ENCODE results near the gene WDR89. TPM values are rescaled to one million over a fixed set of nuclear protein-coding genes. Genes with fewer than 3 reads are reported as not detected.

WDR89 gene
- total and polyA plus RNA-seq, 12 donors: 3.6 to 6.9 (median 6.1) TPM

DNA sequence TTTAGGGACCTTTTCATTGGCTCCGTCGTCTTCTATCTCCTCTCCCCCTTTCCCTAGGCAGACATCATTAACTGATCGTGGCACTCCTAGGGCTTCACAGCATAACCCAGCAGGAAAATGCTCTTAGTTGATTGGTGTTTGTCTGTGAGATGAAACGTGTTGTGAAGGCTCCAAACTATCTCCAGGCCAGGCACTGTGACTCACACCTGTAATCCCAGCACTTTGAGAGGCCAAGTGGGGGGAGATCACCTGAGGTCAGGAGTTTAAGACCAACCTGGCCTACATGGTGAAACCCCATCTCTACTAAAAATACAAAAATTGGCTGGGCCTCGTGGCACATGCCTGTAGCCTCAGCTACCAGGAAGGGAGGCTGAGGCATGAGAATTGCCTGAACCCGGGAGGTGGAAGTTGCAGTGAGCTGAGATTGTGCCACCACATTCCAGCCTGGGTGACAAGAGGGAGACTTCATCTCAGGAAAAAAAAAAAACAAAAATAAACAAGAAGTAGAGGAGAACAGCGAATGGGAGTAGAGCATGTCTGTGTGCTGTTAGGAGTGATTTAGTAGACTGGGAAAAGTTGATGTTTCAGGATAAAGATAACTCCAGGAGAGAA, 32.3 kb upstream of the WDR89 start:
- ATAC-seq (no peak), DNase-seq (no peak)
- no peak overlapping the region for H3K27ac ChIP-seq
- peaks cover 0 to 28% (median 0%) of the 10 kb centered on the region in 9 donors for H3K36me3 ChIP-seq
- intact Hi-C loops (cut with DNase I): no loop called here
- H3K4me1 ChIP-seq: no peaks in the 10 kb centered on the region
- no peaks in the 10 kb centered on the region for H3K27me3 ChIP-seq
- no peak overlapping the region for H3K4me3 ChIP-seq
- no peaks in the 10 kb centered on the region for H3K9me3 ChIP-seq
- TF ChIP-seq, protein P1, sequence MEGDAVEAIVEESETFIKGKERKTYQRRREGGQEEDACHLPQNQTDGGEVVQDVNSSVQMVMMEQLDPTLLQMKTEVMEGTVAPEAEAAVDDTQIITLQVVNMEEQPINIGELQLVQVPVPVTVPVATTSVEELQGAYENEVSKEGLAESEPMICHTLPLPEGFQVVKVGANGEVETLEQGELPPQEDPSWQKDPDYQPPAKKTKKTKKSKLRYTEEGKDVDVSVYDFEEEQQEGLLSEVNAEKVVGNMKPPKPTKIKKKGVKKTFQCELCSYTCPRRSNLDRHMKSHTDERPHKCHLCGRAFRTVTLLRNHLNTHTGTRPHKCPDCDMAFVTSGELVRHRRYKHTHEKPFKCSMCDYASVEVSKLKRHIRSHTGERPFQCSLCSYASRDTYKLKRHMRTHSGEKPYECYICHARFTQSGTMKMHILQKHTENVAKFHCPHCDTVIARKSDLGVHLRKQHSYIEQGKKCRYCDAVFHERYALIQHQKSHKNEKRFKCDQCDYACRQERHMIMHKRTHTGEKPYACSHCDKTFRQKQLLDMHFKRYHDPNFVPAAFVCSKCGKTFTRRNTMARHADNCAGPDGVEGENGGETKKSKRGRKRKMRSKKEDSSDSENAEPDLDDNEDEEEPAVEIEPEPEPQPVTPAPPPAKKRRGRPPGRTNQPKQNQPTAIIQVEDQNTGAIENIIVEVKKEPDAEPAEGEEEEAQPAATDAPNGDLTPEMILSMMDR (IDR thresholded peaks at IDR 0.05): no peak
- WGBS, 2 donors: 79 to 83% methylated on average over 7 of the region's 7 CpGs

DNA sequence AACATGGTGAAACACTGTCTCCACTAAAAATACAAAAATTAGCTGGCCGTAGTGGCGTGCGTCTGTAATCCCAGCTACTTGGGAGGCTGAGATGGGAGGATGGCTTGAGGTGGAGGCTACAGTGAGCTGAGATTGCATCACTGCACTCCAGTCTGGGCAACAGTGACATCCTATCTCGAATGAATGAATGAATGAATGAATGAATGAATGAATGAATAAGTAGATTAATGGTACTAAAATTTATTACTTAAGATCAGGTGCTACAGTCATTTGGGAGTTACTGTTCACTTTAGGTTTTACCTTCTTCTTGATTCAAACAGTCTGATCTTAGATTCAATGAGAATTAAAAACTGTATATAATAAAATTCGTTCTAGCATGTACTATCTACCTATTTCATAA, 31.6 kb upstream of the WDR89 start:
- no peaks in the 10 kb centered on the region for H3K4me1 ChIP-seq
- peaks cover 0 to 24% (median 0%) of the 10 kb centered on the region in 9 donors for H3K36me3 ChIP-seq
- TF ChIP-seq, protein P1 (IDR thresholded peaks at IDR 0.05): no peak
- no peak for DNase-seq
- no peaks in the 10 kb centered on the region for H3K27me3 ChIP-seq
- no peak overlapping the region for H3K27ac ChIP-seq
- no peak for ATAC-seq
- intact Hi-C loops (cut with DNase I): no loop called here
- H3K9me3 ChIP-seq: no peaks in the 10 kb centered on the region
- H3K4me3 ChIP-seq: no peak overlapping the region
- 88 to 91% methylated on average over 5 of the region's 5 CpGs for whole genome bisulfite sequencing, 2 donors

DNA sequence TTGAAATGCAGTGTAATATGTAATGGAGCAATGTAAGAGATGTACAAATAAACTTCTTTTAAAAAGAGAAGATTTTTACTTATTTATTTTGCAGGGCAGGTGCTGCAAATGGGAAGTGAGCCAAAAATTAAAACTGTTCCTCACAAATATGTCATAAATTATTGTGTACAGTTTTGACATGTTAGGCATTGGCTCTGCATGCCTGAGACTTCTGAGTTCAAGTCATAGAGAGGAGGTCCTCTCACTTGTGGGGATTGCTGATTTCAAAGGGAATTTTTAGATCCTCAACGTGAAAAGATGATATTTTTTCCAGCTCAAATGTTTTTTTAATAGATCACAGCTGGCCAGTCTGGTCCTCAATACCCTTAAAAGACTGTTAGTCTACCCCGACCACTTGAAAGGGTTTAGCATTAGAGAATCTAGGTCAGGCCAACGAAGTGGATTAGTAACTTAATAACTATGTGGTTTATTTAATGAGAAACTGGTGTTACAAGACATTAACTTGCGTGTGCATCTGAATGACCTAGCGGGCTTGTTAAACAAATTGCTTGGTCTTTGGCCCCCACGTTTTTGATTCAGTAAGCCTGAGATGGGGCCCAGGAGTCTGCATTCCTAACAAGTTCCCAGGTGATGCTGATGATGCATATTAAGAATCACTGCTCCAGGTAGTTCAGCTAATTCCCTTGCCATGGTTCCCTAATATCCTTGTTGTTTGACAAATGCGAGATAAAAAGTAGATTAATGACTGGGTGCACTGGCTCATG, 30.9 kb upstream of the WDR89 start:
- Histone ChIP-seq H3K9me3 (no peaks in the 10 kb centered on the region), H3K27ac (no peak overlapping the region), H3K4me1 (no peaks in the 10 kb centered on the region), H3K4me3 (no peak overlapping the region), H3K36me3 (peaks cover 0 to 17% (median 0%) of the 10 kb centered on the region in 9 donors), H3K27me3 (no peaks in the 10 kb centered on the region)
- DNase-seq (no peak), ATAC-seq (no peak)
- intact Hi-C loops (cut with DNase I): no loop called here
- 85 to 87% methylated on average over 7 of the region's 7 CpGs for WGBS, 2 donors
- TF ChIP-seq, protein P1 (IDR thresholded peaks at IDR 0.05): no peak

DNA sequence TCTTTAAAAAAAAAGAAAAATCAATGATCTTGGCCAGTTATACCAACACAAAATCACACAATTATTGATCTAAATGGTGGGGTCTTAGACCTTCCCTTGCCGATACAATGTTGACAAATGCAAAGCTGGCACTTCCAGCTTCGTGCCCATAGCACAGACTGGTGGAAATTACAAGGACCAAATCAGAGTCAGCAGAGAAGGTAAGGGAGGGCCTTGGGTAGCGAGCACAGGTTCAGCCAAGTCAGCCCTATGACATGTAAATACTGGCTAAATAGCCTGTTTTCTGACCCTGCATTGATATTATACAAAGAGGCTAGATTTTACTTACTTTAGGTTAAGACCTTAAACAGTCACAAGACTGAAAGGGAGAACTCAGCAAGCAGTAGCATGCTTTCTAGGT, 30.3 kb upstream of the WDR89 start:
- intact Hi-C loops (cut with DNase I): no loop called here
- Histone ChIP-seq H3K27me3 (no peaks in the 10 kb centered on the region), H3K9me3 (no peaks in the 10 kb centered on the region), H3K36me3 (peaks cover 0 to 12% (median 0%) of the 10 kb centered on the region in 9 donors), H3K4me1 (no peaks in the 10 kb centered on the region), H3K4me3 (no peak overlapping the region), H3K27ac (no peak overlapping the region)
- DNase-seq (no peak), ATAC-seq (no peak)
- TF ChIP-seq, protein P1 (IDR thresholded peaks at IDR 0.05): no peak
- WGBS, 2 donors: 83 to 92% methylated on average over 3 of the region's 3 CpGs

Data from heart right ventricle (tissue), 16 donors.